HG03520 (cell line): ENCODE measurements around the gene RIIAD1.

ENCODE experiments used
- ATAC-seq: cut with Tn5 transposase; IDR thresholded peaks from one replicate; pipeline ENCODE4 v1.9.1; 2021; ENCODE audit warnings: mild to moderate bottlenecking, moderate library complexity; ENCODE audit not compliant: unreplicated experiment

Gene RIIAD1

GRCh38 chr1:151710187-151710840, 11.0 kb upstream of the RIIAD1 start:
- ATAC-seq = no peak

GRCh38 chr1:151711044-151711800, 10.1 kb upstream of the RIIAD1 start:
- ATAC-seq = no peak

GRCh38 chr1:151711951-151712350, 9.4 kb upstream of the RIIAD1 start:
- no peak for ATAC-seq

- ATAC-seq = no peak
Observed at GRCh38 chr1:151713044-151713443, 8.3 kb upstream of the RIIAD1 start.

GRCh38 chr1:151713874-151714273, 7.4 kb upstream of the RIIAD1 start:
- no peak for ATAC-seq

GRCh38 chr1:151714820-151715725, 6.2 kb upstream of the RIIAD1 start:
- no peak for ATAC-seq

- no peak for ATAC-seq
Observed at GRCh38 chr1:151715726-151716404, 5.5 kb upstream of the RIIAD1 start.

- no peak for ATAC-seq
Observed at GRCh38 chr1:151716405-151716762, 4.9 kb upstream of the RIIAD1 start.

GRCh38 chr1:151716771-151717631, 4.3 kb upstream of the RIIAD1 start, which contains the start of gene CELF3:
Gene CELF3 (minus strand): TSS chr1:151716803. CDS start chr1:151716020, 783 bp downstream.
- ATAC-seq = no peak

GRCh38 chr1:151718011-151718431, 3.3 kb upstream of the RIIAD1 start:
- no peak for ATAC-seq

- no peak for ATAC-seq
Observed at GRCh38 chr1:151718666-151719065, 2.7 kb upstream of the RIIAD1 start.

GRCh38 chr1:151720125-151720524, 1.2 kb upstream of the RIIAD1 start:
- ATAC-seq = no peak

GRCh38 chr1:151720554-151720953, 768 bp upstream of the RIIAD1 start:
- no peak for ATAC-seq

GRCh38 chr1:151721788-151722510, 627 bp downstream of the RIIAD1 start:
- no peak for ATAC-seq

GRCh38 chr1:151723726-151724370, 2.5 kb downstream of the RIIAD1 start:
- no peak for ATAC-seq

GRCh38 chr1:151728151-151729054, 7.1 kb downstream of the RIIAD1 start:
- ATAC-seq = no peak

- no peak for ATAC-seq
Observed at GRCh38 chr1:151729157-151729965, 8.0 kb downstream of the RIIAD1 start.
